B cell (primary cell): ENCODE measurements around the gene GSE1. TPM values are rescaled to one million over a fixed set of nuclear protein-coding genes. Genes with fewer than 3 reads are reported as not detected.

Source experiments
- ATAC-seq: fragments of 200-7000 bp; cut with Tn5 transposase; one replicate; pipeline ENCODE4 v1.10.0; 2021; ENCODE audit warnings: low read depth, mild to moderate bottlenecking, moderate number of reproducible peaks, moderate library complexity
- CTCF ChIA-PET: fragments of 350-600 bp; sonication (Branson Sonifier 250); formaldehyde crosslinking; loops from one replicate; lab custom pipeline; 2021; ENCODE audit warnings: antibody characterized with exemption, inconsistent platforms; lab: Charles Lee
- POLR2A ChIA-PET: fragments of 350-600 bp; sonication (Branson Sonifier 250); formaldehyde crosslinking; loops from one replicate; lab custom pipeline; 2021; ENCODE audit warnings: antibody characterized with exemption; lab: Charles Lee
- DNase-seq: peaks from one replicate; pipeline ENCODE4 v3.0.0; 2013
- H2AFZ ChIP-seq: 2 replicates; pipeline ENCODE4 v1.6.1; 2012; ENCODE audit warnings: mild to moderate bottlenecking, low read depth, low read length; ENCODE audit not compliant: insufficient read depth, poor library complexity, severe bottlenecking
- H3K27ac ChIP-seq, 2 donors: 1 replicate in 1 of 2; 2 replicates in 1 of 2; pipeline ENCODE4 v1.5.1; 2012 to 2013; ENCODE audit warnings: low read length in 2 of 2, mild to moderate bottlenecking in 2 of 2, moderate library complexity in 1 of 2
- H3K27me3 ChIP-seq, 4 experiments: fragments of 200-600 bp in 1 of 4; sonication (generic) in 1 of 4; replicated peaks in 1 of 4; 1 replicate in 2 of 4; 2 replicates in 2 of 4; pipeline versions ENCODE4 v1.6.1 to v1.7.0; 2013 to 2016; ENCODE audit warnings: low read length in 3 of 4, mild to moderate bottlenecking in 2 of 4, mixed read lengths in 1 of 4, moderate library complexity in 1 of 4; ENCODE audit not compliant: insufficient read depth in 4 of 4, control insufficient read depth in 3 of 4; ENCODE audit errors: control extremely low read depth in 1 of 4
- H3K36me3 ChIP-seq, 2 experiments: replicated peaks in 1 of 2; 1 replicate in 1 of 2; 2 replicates in 1 of 2; pipeline versions ENCODE4 v1.6.1 to v1.7.1; 2013; ENCODE audit warnings: low read length in 1 of 2; ENCODE audit not compliant: insufficient read depth in 2 of 2, control insufficient read depth in 1 of 2; ENCODE audit errors: control extremely low read depth in 1 of 2, extremely low read depth in 1 of 2
- H3K4me1 ChIP-seq, 2 donors: fragments of 200-600 bp in 1 of 2; sonication (generic) in 1 of 2; 1 replicate in 1 of 2; 2 replicates in 1 of 2; pipeline versions ENCODE4 v1.5.1 to v1.6.1; 2013 to 2017; ENCODE audit warnings: low read length in 2 of 2; ENCODE audit not compliant: control insufficient read depth in 2 of 2, insufficient read depth in 2 of 2
- H3K4me2 ChIP-seq: replicated peaks from 2 replicates; pipeline ENCODE3; 2012; ENCODE audit warnings: mild to moderate bottlenecking, low read depth, low read length; ENCODE audit not compliant: poor library complexity, severe bottlenecking
- H3K4me3 ChIP-seq, 5 experiments: fragments of 200-600 bp in 1 of 5; sonication (generic) in 1 of 5; 1 replicate in 3 of 5; 2 replicates in 2 of 5; pipeline versions ENCODE4 v1.5.1 to v1.7.0; 2011 to 2016; ENCODE audit warnings: low read length in 4 of 5, mild to moderate bottlenecking in 4 of 5, low read depth in 2 of 5, control low read depth in 1 of 5, moderate library complexity in 1 of 5; ENCODE audit not compliant: insufficient read depth in 1 of 5; ENCODE audit errors: control extremely low read depth in 1 of 5, extremely low read depth in 1 of 5
- H3K79me2 ChIP-seq: fragments of 200-600 bp; sonication (generic); one replicate; pipeline ENCODE4 v1.6.0; 2016; ENCODE audit warnings: low read length; ENCODE audit not compliant: control insufficient read depth, insufficient read depth
- H3K9ac ChIP-seq: fragments of 200-600 bp; sonication (generic); 2 replicates; pipeline ENCODE4 v1.6.1; 2017; ENCODE audit warnings: mild to moderate bottlenecking, low read length, moderate library complexity
- H3K9me3 ChIP-seq, 3 donors: one replicate each; pipeline versions ENCODE4 v1.6.1 to v1.7.1; 2013; ENCODE audit warnings: low read length in 2 of 3; ENCODE audit not compliant: control insufficient read depth in 2 of 3, insufficient read depth in 1 of 3; ENCODE audit errors: control extremely low read depth in 1 of 3
- H4K20me1 ChIP-seq: 2 replicates; pipeline ENCODE4 v1.6.0; 2012; ENCODE audit warnings: mild to moderate bottlenecking, low read length; ENCODE audit not compliant: insufficient read depth, control insufficient read depth, poor library complexity, severe bottlenecking
- H3K27ac Mint-ChIP-seq: one replicate; pipeline ENCODE4 v1.8.0; 2021; ENCODE audit warnings: mixed read lengths
- H3K27me3 Mint-ChIP-seq: one replicate; pipeline ENCODE4 v1.8.0; 2021; ENCODE audit warnings: mixed read lengths
- H3K4me1 Mint-ChIP-seq: one replicate; pipeline ENCODE4 v1.8.0; 2021; ENCODE audit warnings: mixed read lengths
- H3K4me3 Mint-ChIP-seq: one replicate; pipeline ENCODE4 v1.8.0; 2021; ENCODE audit warnings: mixed read lengths
- H3K9me3 Mint-ChIP-seq: one replicate; pipeline ENCODE4 v1.8.0; 2022; ENCODE audit warnings: mixed read lengths; ENCODE audit not compliant: insufficient read depth
- EZH2 ChIP-seq: IDR thresholded peaks from 2 replicates; pipeline ENCODE4 v1.6.1; 2012; ENCODE audit warnings: borderline replicate concordance, low read depth, mild to moderate bottlenecking, moderate library complexity, low read length; ENCODE audit not compliant: insufficient read depth, poor library complexity, severe bottlenecking
- whole genome bisulfite sequencing: methylation state at CpG from one replicate; pipeline ENCODE4 v1.1.5; 2013; ENCODE audit warnings: missing lambda C conversion rate; ENCODE audit not compliant: insufficient coverage; 5-methylcytosine and 5-hydroxymethylcytosine counted together
- intact Hi-C: fragments of 100-400 bp; cut with micrococcal nuclease; formaldehyde crosslinking; loops from one replicate; pipeline ENCODE4 v1.10.0; 2022
- polyA plus RNA-seq: library from polyadenylated mRNA; depleted of rRNA; stranded (reverse); fragments of >200 nt; gene quantifications from 2 replicates; pipeline ENCODE4 v1.2.3, GENCODE V29; 2012
- total RNA-seq, 2 donors: library from RNA; stranded (reverse); fragments of 120-200 nt in 1 of 2; gene quantifications; 1 replicate in 1 of 2; 2 replicates in 1 of 2; pipeline versions ENCODE4 v1.2.3 to v1.2.4, GENCODE V29; 2013 to 2022
- TF ChIP-seq, protein P1 (sequence below): fragments of 200-600 bp; IDR thresholded peaks from one replicate; pipeline ENCODE4 v1.8.0; 2022; ENCODE audit warnings: antibody characterized with exemption, mild to moderate bottlenecking

GSE1 gene
- total and polyA plus RNA-seq, 2 donors (not counting 1 experiment from before 2014, with no cell fraction given): 57.3 to 76.1 TPM

- Histone ChIP-seq H3K27ac (no peak overlapping the region), H3K27me3 (no peaks in the 10 kb centered on the region), H3K4me3 (no peak overlapping the region), H3K4me2 (no peak overlapping the region), H3K9ac (no peak overlapping the region), H3K79me2 (peaks cover 98% of the 10 kb centered on the region), H3K36me3 (peaks cover 0 to 18% of the 10 kb centered on the region in 2 experiments), H2AFZ (no peak overlapping the region), H3K9me3 (no peaks in the 10 kb centered on the region), H4K20me1 (peaks cover 100% of the 10 kb centered on the region), H3K4me1 (peaks cover 37 to 50% of the 10 kb centered on the region in 2 donors)
- CTCF ChIA-PET: interaction anchor here (1.0 to 4.3 kb wide), 2 partner anchors 128 to 200 kb away, joined by 3 to 55 read pairs; no protein-coding TSS in a partner anchor
- POLR2A ChIA-PET: no interaction called here
- TF ChIP-seq, protein P1, sequence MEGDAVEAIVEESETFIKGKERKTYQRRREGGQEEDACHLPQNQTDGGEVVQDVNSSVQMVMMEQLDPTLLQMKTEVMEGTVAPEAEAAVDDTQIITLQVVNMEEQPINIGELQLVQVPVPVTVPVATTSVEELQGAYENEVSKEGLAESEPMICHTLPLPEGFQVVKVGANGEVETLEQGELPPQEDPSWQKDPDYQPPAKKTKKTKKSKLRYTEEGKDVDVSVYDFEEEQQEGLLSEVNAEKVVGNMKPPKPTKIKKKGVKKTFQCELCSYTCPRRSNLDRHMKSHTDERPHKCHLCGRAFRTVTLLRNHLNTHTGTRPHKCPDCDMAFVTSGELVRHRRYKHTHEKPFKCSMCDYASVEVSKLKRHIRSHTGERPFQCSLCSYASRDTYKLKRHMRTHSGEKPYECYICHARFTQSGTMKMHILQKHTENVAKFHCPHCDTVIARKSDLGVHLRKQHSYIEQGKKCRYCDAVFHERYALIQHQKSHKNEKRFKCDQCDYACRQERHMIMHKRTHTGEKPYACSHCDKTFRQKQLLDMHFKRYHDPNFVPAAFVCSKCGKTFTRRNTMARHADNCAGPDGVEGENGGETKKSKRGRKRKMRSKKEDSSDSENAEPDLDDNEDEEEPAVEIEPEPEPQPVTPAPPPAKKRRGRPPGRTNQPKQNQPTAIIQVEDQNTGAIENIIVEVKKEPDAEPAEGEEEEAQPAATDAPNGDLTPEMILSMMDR: no peak
- TF ChIP-seq EZH2: no peak
- Mint-ChIP-seq H3K27me3 (no peaks in the 10 kb centered on the region), H3K9me3 (no peaks in the 10 kb centered on the region), H3K27ac (no peak overlapping the region), H3K4me3 (no peak overlapping the region), H3K4me1 (peaks cover 64% of the 10 kb centered on the region)
- ATAC-seq (no peak), DNase-seq (no peak)
- intact Hi-C loops: loop anchor here (5.0 kb wide), 1 partner anchor 68 kb away; the partner anchor contains the start of gene GINS2
- WGBS: 96% methylated on average over 24 of the region's 28 CpGs
These were observed 6.2 kb downstream of the GSE1 start for GRCh38 chr16:85619101-85619891.

DNA sequence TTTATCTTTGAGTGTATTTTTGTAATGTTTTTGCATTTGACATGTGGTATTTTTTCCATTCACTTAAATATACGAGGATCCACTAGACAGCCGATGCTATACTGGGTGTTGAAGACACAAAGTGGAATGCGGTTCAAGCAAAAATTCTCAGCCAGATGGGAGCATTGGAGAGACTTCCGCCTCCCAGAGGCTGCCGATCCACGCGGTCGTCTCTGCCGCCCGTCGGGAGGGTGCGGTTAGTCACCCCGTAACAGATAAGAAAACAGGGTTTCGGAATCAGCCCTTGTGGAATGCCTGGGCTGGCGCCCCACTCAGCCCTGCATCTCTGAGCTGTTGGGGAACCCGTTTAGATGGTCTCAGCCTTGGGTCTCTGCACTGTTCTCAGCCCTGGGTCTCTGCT lies 7.3 kb downstream of the GSE1 start:
- Histone ChIP-seq H3K4me3 (no peak overlapping the region), H4K20me1 (peaks cover 100% of the 10 kb centered on the region), H3K36me3 (peaks cover 0 to 28% of the 10 kb centered on the region in 2 experiments), H3K79me2 (peaks cover 98% of the 10 kb centered on the region), H3K9ac (no peak overlapping the region), H3K27me3 (no peaks in the 10 kb centered on the region), H3K4me1 (peaks cover 26 to 39% of the 10 kb centered on the region in 2 donors), H3K27ac (no peak overlapping the region), H3K9me3 (no peaks in the 10 kb centered on the region), H3K4me2 (no peak overlapping the region), H2AFZ (no peak overlapping the region)
- ChIA-PET CTCF (no interaction called here), POLR2A (no interaction called here)
- TF ChIP-seq, protein P1: no peak
- no peak for TF ChIP-seq EZH2
- 97% methylated on average over 16 of the region's 16 CpGs for WGBS
- no peak overlapping the region for H3K27ac Mint-ChIP-seq
- intact Hi-C loops: no loop called here
- peaks cover 58% of the 10 kb centered on the region for H3K4me1 Mint-ChIP-seq
- DNase-seq (no peak), ATAC-seq (no peak)
- no peak overlapping the region for H3K4me3 Mint-ChIP-seq
- H3K9me3 Mint-ChIP-seq: no peaks in the 10 kb centered on the region
- no peaks in the 10 kb centered on the region for H3K27me3 Mint-ChIP-seq
